K562 (cell line): ENCODE measurements around the gene ATP13A2. TPM values are rescaled to one million over a fixed set of nuclear protein-coding genes. Genes with fewer than 3 reads are reported as not detected.

Source experiments
- ATAC-seq: fragments of 200-7000 bp; cut with Tn5 transposase; 3 replicates; pipeline ENCODE4 v1.9.1; 2020; ENCODE audit warnings: moderate library complexity
- BruUV-seq: library from RNA; stranded (reverse); fragments of 400-500 nt; replicated peaks from 2 replicates; lab custom pipeline; 2021; lab: Mats Ljungman, UMichigan
- CTCF ChIA-PET: fragments of 300-600 bp; formaldehyde crosslinking; extraction: SDS; loops from one replicate; lab custom pipeline; 2021; ENCODE audit warnings: low intra/inter-chr PET ratio; lab: Yijun Ruan, JAX
- POLR2A ChIA-PET: fragments of 300-600, 350-650 bp; sonication (Branson Sonifier 250); formaldehyde crosslinking; extraction: SDS; loops from one replicate; lab custom pipeline; 2021; ENCODE audit warnings: antibody characterized with exemption, inconsistent platforms; lab: Yijun Ruan, JAX
- DNase-seq, 4 experiments: peaks; one replicate each; pipeline versions ENCODE4 v3.0.0 to v3.0.0-alpha.2; 2011 to 2018; ENCODE audit warnings: low spot score in 3 of 4, mixed read lengths in 3 of 4; ENCODE audit errors: extremely low read depth in 1 of 4
- FAIRE-seq: peaks from 2 replicates; lab custom pipeline; 2011; peaks lifted over from hg19 to GRCh38; lab: Jason Lieb, UNC
- H2AFZ ChIP-seq: 2 replicates; pipeline ENCODE4 v1.6.0; 2011; ENCODE audit warnings: low read depth, low read length, control low read depth, inconsistent platforms
- H3K27ac ChIP-seq: fragments of 200-600 bp; 3 replicates; pipeline ENCODE4 v1.8.0; 2011; ENCODE audit warnings: low read depth, mild to moderate bottlenecking, control low read depth, inconsistent platforms, low read length, moderate library complexity, mixed read lengths; ENCODE audit errors: extremely low read depth
- H3K27me3 ChIP-seq, 2 experiments: fragments of 300-600 bp in 1 of 2; 2 replicates in 1 of 2; 3 replicates in 1 of 2; pipeline versions ENCODE4 v1.6.0 to v1.8.0; 2011; ENCODE audit warnings: inconsistent platforms in 2 of 2, low read length in 2 of 2, mild to moderate bottlenecking in 1 of 2, mixed read lengths in 1 of 2, moderate library complexity in 1 of 2; ENCODE audit not compliant: control insufficient read depth in 2 of 2, insufficient read depth in 2 of 2
- H3K36me3 ChIP-seq: fragments of 300-600 bp; 3 replicates; pipeline ENCODE4 v1.8.0; 2011; ENCODE audit warnings: mild to moderate bottlenecking, low read length, inconsistent platforms; ENCODE audit not compliant: control insufficient read depth, insufficient read depth
- H3K4me1 ChIP-seq, 2 experiments: fragments of 200-600 bp in 1 of 2; replicated peaks in 1 of 2; 2 replicates in 1 of 2; 3 replicates in 1 of 2; pipeline versions ENCODE4 v1.5.1 to v1.8.0; 2011; ENCODE audit warnings: inconsistent platforms in 2 of 2, low read length in 2 of 2, mild to moderate bottlenecking in 1 of 2, mixed read lengths in 1 of 2, moderate library complexity in 1 of 2; ENCODE audit not compliant: control insufficient read depth in 2 of 2, insufficient read depth in 2 of 2
- H3K4me2 ChIP-seq: 2 replicates; pipeline ENCODE4 v1.6.1; 2011; ENCODE audit warnings: low read length, control low read depth, inconsistent platforms, mixed read lengths; ENCODE audit not compliant: insufficient read depth
- H3K4me3 ChIP-seq: fragments of 200-600 bp; sonication (generic), shearing (Covaris generic); 2 replicates; pipeline ENCODE4 v1.5.1; 2016; ENCODE audit warnings: control low read depth, inconsistent platforms
- H3K79me2 ChIP-seq: fragments of 200-600 bp; 3 replicates; pipeline ENCODE4 v1.8.0; 2011; ENCODE audit warnings: low read length, inconsistent platforms; ENCODE audit not compliant: control insufficient read depth, insufficient read depth
- H3K9ac ChIP-seq, 2 experiments: 2 replicates each; pipeline versions ENCODE4 v1.6.0 to v1.6.1; 2011; ENCODE audit warnings: low read depth in 2 of 2, low read length in 2 of 2, control low read depth in 1 of 2, inconsistent platforms in 1 of 2, mild to moderate bottlenecking in 1 of 2, mixed read lengths in 1 of 2; ENCODE audit not compliant: insufficient read depth in 1 of 2
- H3K9me1 ChIP-seq: one replicate; pipeline ENCODE4 v1.6.0; 2011; ENCODE audit warnings: inconsistent platforms, mild to moderate bottlenecking, low read length, moderate library complexity; ENCODE audit not compliant: control insufficient read depth, insufficient read depth
- H3K9me3 ChIP-seq: replicated peaks from 2 replicates; pipeline ENCODE4 v1.5.1; 2011; ENCODE audit warnings: low read depth, low read length, inconsistent platforms; ENCODE audit not compliant: control insufficient read depth, insufficient read depth
- H4K20me1 ChIP-seq: replicated peaks from 2 replicates; pipeline ENCODE4 v1.6.1; 2011; ENCODE audit warnings: low read length, inconsistent platforms, mixed read lengths; ENCODE audit not compliant: control insufficient read depth, insufficient read depth
- BRD9 ChIP-seq: fragments of 450-650 bp; IDR thresholded peaks from 2 replicates; pipeline ENCODE4 v1.6.1; 2018; ENCODE audit warnings: low read depth; ENCODE audit not compliant: partially characterized antibody
- ESRRA ChIP-seq: fragments of 450-650 bp; IDR thresholded peaks from 2 replicates; pipeline ENCODE4 v1.6.1; 2014; ENCODE audit warnings: low read depth, mild to moderate bottlenecking, moderate library complexity, borderline replicate concordance
- HMGN3 ChIP-seq: IDR thresholded peaks from 2 replicates; pipeline ENCODE4 v1.6.1; 2011; ENCODE audit warnings: borderline replicate concordance, low read depth, mild to moderate bottlenecking, mixed read lengths, low read length; ENCODE audit not compliant: insufficient read length; ENCODE audit errors: extremely low read depth
- ZNF384 ChIP-seq: IDR thresholded peaks from 2 replicates; pipeline ENCODE4 v1.6.1; 2012; ENCODE audit warnings: low read depth, low read length, improper control_type of control experiment
- ZNF696 ChIP-seq: fragments of 250-450 bp; sonication (Bioruptor Pico); conservative IDR thresholded peaks from 2 replicates; pipeline ENCODE4 v1.4.0; 2020; ENCODE audit warnings: mild to moderate bottlenecking, moderate library complexity
- WGBS: fragments of 100-300 bp; shearing (Covaris generic); methylation state at CpG from one replicate; pipeline ENCODE4 v1.1.6; 2016; ENCODE audit warnings: low coverage, mixed read lengths; ENCODE audit not compliant: insufficient coverage; ENCODE audit errors: missing lambda C conversion rate; 5-methylcytosine and 5-hydroxymethylcytosine counted together
- in situ Hi-C: fragments of 300-500 bp; cut with MboI; formaldehyde crosslinking; loops from 4 replicates; pipeline ENCODE4 v1.15.0; 2018; ENCODE audit warnings: inconsistent platforms, mixed read lengths
- intact Hi-C: fragments of 100-400 bp; cut with micrococcal nuclease; formaldehyde crosslinking; loops from 2 replicates; pipeline ENCODE4 v1.14.2; 2022
- polyA plus RNA-seq, 8 experiments: library from polyadenylated mRNA; depleted of rRNA in 4 of 8; stranded (reverse) in 5 of 8; unstranded in 3 of 8; fragments of >200 nt; fragmentation: Nextera tagmentation in 2 of 8; fragmentation: Illumina TruSeq in 1 of 8; extraction: Ambion mirVana in 2 of 8; extraction: Trizol in 1 of 8; gene quantifications; 2 replicates each; pipeline versions ENCODE4 v1.2.1 to v1.2.3, GENCODE V29; 2011 to 2014; ENCODE audit warnings: inconsistent platforms in 1 of 8, missing spikeins in 1 of 8
- total RNA-seq, 7 experiments: library from RNA; depleted of rRNA in 6 of 7; stranded (reverse); fragments of >200 nt in 6 of 7; fragmentation: Illumina TruSeq in 2 of 7; extraction: Trizol in 2 of 7; gene quantifications; 2 replicates each; pipeline versions ENCODE4 v1.2.1 to v1.2.3, GENCODE V29; 2011 to 2021; ENCODE audit warnings: low replicate concordance in 1 of 7
- TF ChIP-seq, protein P1 (sequence below): fragments of 250-450 bp; sonication (Bioruptor Pico); IDR thresholded peaks from 2 replicates; pipeline ENCODE4 v1.8.0; 2022; ENCODE audit warnings: inconsistent platforms

ATP13A2 gene
- total and polyA plus RNA-seq, 9 of the 15 experiments (the other 6 are each of a cell fraction or from before 2014, with no cell fraction given), result 0.36 to 56.3 (median 16.3) TPM

GRCh38 chr1:16955186-16955585, 56.5 kb downstream of the ATP13A2 start:
- H3K79me2 ChIP-seq, result no peaks in the 10 kb centered on the region
- no peak overlapping the region for H3K9ac ChIP-seq
- DNase-seq (no peak), FAIRE-seq (no peak), ATAC-seq (no peak)
- TF ChIP-seq ZNF384 (no peak), HMGN3 (no peak), BRD9 (no peak), ESRRA (no peak), ZNF696 (CRISPR knock-in tag) (no peak)
- TF ChIP-seq, protein P1, sequence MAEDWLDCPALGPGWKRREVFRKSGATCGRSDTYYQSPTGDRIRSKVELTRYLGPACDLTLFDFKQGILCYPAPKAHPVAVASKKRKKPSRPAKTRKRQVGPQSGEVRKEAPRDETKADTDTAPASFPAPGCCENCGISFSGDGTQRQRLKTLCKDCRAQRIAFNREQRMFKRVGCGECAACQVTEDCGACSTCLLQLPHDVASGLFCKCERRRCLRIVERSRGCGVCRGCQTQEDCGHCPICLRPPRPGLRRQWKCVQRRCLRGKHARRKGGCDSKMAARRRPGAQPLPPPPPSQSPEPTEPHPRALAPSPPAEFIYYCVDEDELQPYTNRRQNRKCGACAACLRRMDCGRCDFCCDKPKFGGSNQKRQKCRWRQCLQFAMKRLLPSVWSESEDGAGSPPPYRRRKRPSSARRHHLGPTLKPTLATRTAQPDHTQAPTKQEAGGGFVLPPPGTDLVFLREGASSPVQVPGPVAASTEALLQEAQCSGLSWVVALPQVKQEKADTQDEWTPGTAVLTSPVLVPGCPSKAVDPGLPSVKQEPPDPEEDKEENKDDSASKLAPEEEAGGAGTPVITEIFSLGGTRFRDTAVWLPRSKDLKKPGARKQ (CRISPR knock-in tag), result no peak
- no peaks in the 10 kb centered on the region for H3K36me3 ChIP-seq
- POLR2A ChIA-PET, result interaction anchor here (0.6 to 1.4 kb wide), 2 partner anchors 11 to 42 kb away, joined by 3 to 4 read pairs; no protein-coding TSS in a partner anchor
- intact Hi-C loops (no loop called here), in situ Hi-C loops (loop anchor here (5.0 kb wide), 1 partner anchor 97 kb away; the partner anchor contains the start of gene SDHB)
- no peak overlapping the region for H3K27ac ChIP-seq
- no peak overlapping the region for H3K4me2 ChIP-seq
- H3K9me1 ChIP-seq, result peaks cover 4% of the 10 kb centered on the region
- H3K9me3 ChIP-seq, result no peaks in the 10 kb centered on the region
- H4K20me1 ChIP-seq, result peaks cover 22% of the 10 kb centered on the region; the same call in 1 of the 2 replicates
- H2AFZ ChIP-seq, result no peak overlapping the region
- peaks cover 0 to 24% of the 10 kb centered on the region in 2 experiments; a peak in 3 of 5 replicates for H3K4me1 ChIP-seq
- peaks cover 15 to 32% of the 10 kb centered on the region in 2 experiments; a peak in 4 of 5 replicates for H3K27me3 ChIP-seq
- WGBS, result 42% methylated on average over 22 of the region's 25 CpGs
- BruUV-seq, result no TSS peak
- no peak overlapping the region for H3K4me3 ChIP-seq
- CTCF ChIA-PET, result no interaction called here
